ENCODE measurements around the gene RLN3. TPM values are rescaled to one million over a fixed set of nuclear protein-coding genes. Genes with fewer than 3 reads are reported as not detected.

The RLN3 gene
- polyA plus RNA-seq, 1 donor (not counting 4 experiments of a cell fraction or from before 2014, with no cell fraction given), result not detected

- H3K27me3 ChIP-seq (ENCODE audit: control insufficient read depth, extremely low read depth, insufficient read depth, low read length), result no peaks in the 10 kb centered on the region
- no peak for DNase-seq (ENCODE audit: low read depth, low spot score)
- H3K4me1 ChIP-seq (ENCODE audit: control insufficient read depth, extremely low read depth, insufficient read depth, low read length), result peaks cover 8% of the 10 kb centered on the region
- no peak overlapping the region for H3K4me2 ChIP-seq (ENCODE audit: control insufficient read depth, extremely low read depth, insufficient read depth, low read depth, low read length)
- H3K9ac ChIP-seq (ENCODE audit: control insufficient read depth, extremely low read depth, insufficient read depth, low read length), result no peak overlapping the region
- no peak for FAIRE-seq
- H4K20me1 ChIP-seq (ENCODE audit: control insufficient read depth, extremely low read depth, insufficient read depth, low read length), result no peaks in the 10 kb centered on the region
- peaks cover 7 to 8% of the 10 kb centered on the region in 2 experiments for H3K36me3 ChIP-seq (ENCODE audit: control insufficient read depth in 2 of 2, extremely low read depth in 1 of 2, insufficient read depth in 2 of 2, low read length in 2 of 2)
- H3K27ac ChIP-seq (ENCODE audit: control insufficient read depth, insufficient read depth, low read length), result no peak overlapping the region
- no peaks in the 10 kb centered on the region for H3K9me1 ChIP-seq (ENCODE audit: control insufficient read depth, extremely low read depth, insufficient read depth, low read length)
- H3K79me2 ChIP-seq (ENCODE audit: control insufficient read depth, insufficient read depth, low read length), result no peaks in the 10 kb centered on the region
- H3K4me3 ChIP-seq (ENCODE audit: control insufficient read depth in 2 of 3, extremely low read depth in 1 of 3, insufficient read depth in 2 of 3, low read depth in 1 of 3, low read length in 3 of 3), result no peak overlapping the region
- H3K9me3 ChIP-seq (ENCODE audit: control insufficient read depth, low read depth, low read length), result no peaks in the 10 kb centered on the region
- dilution Hi-C loops (cut with MboI; ENCODE audit: extremely low pct_ligation_motif_present, low sequenced_read_pairs), result no loop called here
- no peak overlapping the region for H2AFZ ChIP-seq (ENCODE audit: control insufficient read depth, low read length)
- no peak for TF ChIP-seq CTCF (optimal IDR thresholded peaks at IDR 0.05 in 1 of 3, IDR thresholded peaks at IDR 0.05 in 1 of 3, conservative IDR thresholded peaks at IDR 0.05 in 1 of 3; ENCODE audit: extremely low read depth in 1 of 3, insufficient read depth in 2 of 3, low read length in 3 of 3)
- TF ChIP-seq EZH2 (IDR thresholded peaks at IDR 0.05; ENCODE audit: low read length), result no peak
Observed at GRCh38 chr19:13985771-13986347, 42.1 kb upstream of the RLN3 start.

DNA sequence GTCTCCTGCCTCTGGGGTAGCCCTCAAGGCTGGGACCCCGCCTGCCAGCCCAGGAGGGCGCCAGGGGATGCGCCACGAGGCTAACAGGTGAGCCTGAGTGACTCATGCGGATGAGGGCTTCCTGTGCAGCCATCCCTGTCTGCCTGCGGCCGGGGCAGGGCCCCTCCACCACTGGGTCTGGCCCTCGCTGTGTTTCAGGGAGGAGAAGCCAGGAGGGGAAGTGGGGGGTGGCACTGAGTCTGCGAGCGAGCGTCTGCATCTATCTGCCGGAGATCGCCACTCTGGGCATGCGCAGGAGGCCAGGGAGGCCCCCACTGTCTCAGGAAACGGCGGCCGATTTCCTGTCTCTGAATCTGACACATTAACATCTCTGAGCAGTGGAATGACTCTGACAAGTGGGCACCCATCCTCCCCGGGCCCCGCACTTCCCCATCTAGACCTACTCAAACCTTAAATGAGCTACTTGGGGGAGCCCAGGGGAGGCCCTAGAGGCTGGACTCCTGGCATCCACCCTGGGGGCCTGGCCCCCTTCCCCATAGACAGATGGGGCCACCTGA is 41.5 kb upstream of the RLN3 start:
- H3K4me3 ChIP-seq (ENCODE audit: control insufficient read depth in 2 of 3, extremely low read depth in 1 of 3, insufficient read depth in 2 of 3, low read depth in 1 of 3, low read length in 3 of 3), result no peak overlapping the region
- dilution Hi-C loops (cut with MboI; ENCODE audit: extremely low pct_ligation_motif_present, low sequenced_read_pairs), result no loop called here
- TF ChIP-seq EZH2 (IDR thresholded peaks at IDR 0.05; ENCODE audit: low read length) (no peak), CTCF (optimal IDR thresholded peaks at IDR 0.05 in 1 of 3, IDR thresholded peaks at IDR 0.05 in 1 of 3, conservative IDR thresholded peaks at IDR 0.05 in 1 of 3; ENCODE audit: extremely low read depth in 1 of 3, insufficient read depth in 2 of 3, low read length in 3 of 3) (no peak)
- DNase-seq (ENCODE audit: low read depth, low spot score), result no peak
- peaks cover 8% of the 10 kb centered on the region for H3K4me1 ChIP-seq (ENCODE audit: control insufficient read depth, extremely low read depth, insufficient read depth, low read length)
- H2AFZ ChIP-seq (ENCODE audit: control insufficient read depth, low read length), result no peak overlapping the region
- H3K4me2 ChIP-seq (ENCODE audit: control insufficient read depth, extremely low read depth, insufficient read depth, low read depth, low read length), result no peak overlapping the region
- no peak for FAIRE-seq
- no peak overlapping the region for H3K9ac ChIP-seq (ENCODE audit: control insufficient read depth, extremely low read depth, insufficient read depth, low read length)
- H3K9me3 ChIP-seq (ENCODE audit: control insufficient read depth, low read depth, low read length), result no peaks in the 10 kb centered on the region
- H3K27me3 ChIP-seq (ENCODE audit: control insufficient read depth, extremely low read depth, insufficient read depth, low read length), result no peaks in the 10 kb centered on the region
- H3K27ac ChIP-seq (ENCODE audit: control insufficient read depth, insufficient read depth, low read length), result no peak overlapping the region
- H3K79me2 ChIP-seq (ENCODE audit: control insufficient read depth, insufficient read depth, low read length), result no peaks in the 10 kb centered on the region
- H4K20me1 ChIP-seq (ENCODE audit: control insufficient read depth, extremely low read depth, insufficient read depth, low read length), result no peaks in the 10 kb centered on the region
- no peaks in the 10 kb centered on the region for H3K9me1 ChIP-seq (ENCODE audit: control insufficient read depth, extremely low read depth, insufficient read depth, low read length)
- H3K36me3 ChIP-seq (ENCODE audit: control insufficient read depth in 2 of 2, extremely low read depth in 1 of 2, insufficient read depth in 2 of 2, low read length in 2 of 2), result peaks cover 7 to 8% of the 10 kb centered on the region in 2 experiments

All from keratinocyte (primary cell).